Left ventricle myocardium inferior (tissue), 1 donor: ENCODE results near the gene ADCY6. TPM values are rescaled to one million over a fixed set of nuclear protein-coding genes. Genes with fewer than 3 reads are reported as not detected.

Source experiments
- DNase-seq: peaks from one replicate; pipeline ENCODE4 v3.0.0-alpha.2; 2020
- H3K27ac ChIP-seq: fragments of 200-600 bp; replicated peaks from 2 replicates; pipeline ENCODE4 v1.8.0; 2021
- H3K27me3 ChIP-seq: fragments of 200-600 bp; 2 replicates; pipeline ENCODE4 v1.8.0; 2021; ENCODE audit warnings: low read depth
- H3K36me3 ChIP-seq: fragments of 200-600 bp; 2 replicates; pipeline ENCODE4 v1.8.0; 2021
- H3K4me1 ChIP-seq: fragments of 200-600 bp; 2 replicates; pipeline ENCODE4 v1.8.0; 2021
- H3K4me3 ChIP-seq: fragments of 200-600 bp; 2 replicates; pipeline ENCODE4 v1.8.0; 2021; ENCODE audit warnings: mild to moderate bottlenecking, moderate library complexity
- H3K9me3 ChIP-seq: fragments of 200-600 bp; replicated peaks from 2 replicates; pipeline ENCODE4 v1.8.0; 2021
- CTCF ChIP-seq: fragments of 200-600 bp; IDR thresholded peaks from 2 replicates; pipeline ENCODE4 v1.8.0; 2021; ENCODE audit warnings: antibody characterized with exemption, mild to moderate bottlenecking, borderline replicate concordance
- intact Hi-C: fragments of 100-400 bp; cut with micrococcal nuclease; formaldehyde crosslinking; loops from one replicate; pipeline ENCODE4 v1.11.0; 2022
- total RNA-seq: library from RNA; stranded (reverse); fragmentation: NEBNext Ultra II Directional; extraction: Animal tissue kit (Norgen Biotek cat#: 25700); gene quantifications from one replicate; pipeline ENCODE4 v1.2.1, GENCODE V29; 2021
- donor health status: DM: no; HTN: yes; CAD: no; lungs with severe emphysema.

ADCY6 gene
- total RNA-seq, 1 donor from 2014 or later = 98.4 TPM

- peak overlapping the region; percentile 93 for H3K27ac ChIP-seq
- no peak for TF ChIP-seq CTCF
- H3K4me3 ChIP-seq = peak overlapping the region; percentile 39
- H3K9me3 ChIP-seq = no peaks in the 10 kb centered on the region
- no peak for DNase-seq
- H3K27me3 ChIP-seq = no peaks in the 10 kb centered on the region
- H3K36me3 ChIP-seq = peaks cover 25% of the 10 kb centered on the region
- peaks cover 100% of the 10 kb centered on the region for H3K4me1 ChIP-seq
- intact Hi-C loops = no loop called here
Observed at GRCh38 chr12:48781750-48782456, 7.0 kb downstream of the ADCY6 start.

GRCh38 chr12:48780381-48781025, 8.4 kb downstream of the ADCY6 start:
- H3K4me3 ChIP-seq = peak overlapping the region; percentile 39
- peaks cover 39% of the 10 kb centered on the region for H3K36me3 ChIP-seq
- no peaks in the 10 kb centered on the region for H3K27me3 ChIP-seq
- no peak for TF ChIP-seq CTCF
- no peak for DNase-seq
- H3K9me3 ChIP-seq = no peaks in the 10 kb centered on the region
- intact Hi-C loops = no loop called here
- peaks cover 99% of the 10 kb centered on the region for H3K4me1 ChIP-seq
- H3K27ac ChIP-seq = peak overlapping the region; percentile 93

DNA sequence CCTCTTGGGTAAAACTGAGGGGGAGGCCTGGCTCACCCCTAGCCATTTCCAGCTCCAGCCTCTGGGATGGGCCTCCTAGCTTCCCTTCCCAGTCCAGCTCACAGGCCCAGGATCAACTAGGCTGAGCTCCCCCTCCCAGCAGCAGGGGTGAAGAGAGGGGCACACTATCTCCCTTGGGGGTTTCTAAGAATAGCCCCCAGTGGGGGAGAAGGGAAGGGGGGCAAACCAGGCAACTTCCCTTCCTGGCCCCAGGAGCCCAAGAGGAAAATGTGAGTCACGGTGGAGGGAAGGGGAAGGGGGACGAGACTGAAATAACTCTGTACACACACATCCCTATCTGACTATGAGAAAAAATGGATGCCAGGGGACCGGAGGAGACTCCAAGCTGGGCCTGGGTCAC, 9.0 kb downstream of the ADCY6 start:
- Histone ChIP-seq H3K4me3 (peak overlapping the region; percentile 39), H3K9me3 (no peaks in the 10 kb centered on the region), H3K27me3 (no peaks in the 10 kb centered on the region), H3K36me3 (peaks cover 45% of the 10 kb centered on the region), H3K27ac (peak overlapping the region; percentile 93), H3K4me1 (peaks cover 94% of the 10 kb centered on the region)
- DNase-seq = peak; percentile 68
- intact Hi-C loops = no loop called here
- TF ChIP-seq CTCF = no peak

DNA sequence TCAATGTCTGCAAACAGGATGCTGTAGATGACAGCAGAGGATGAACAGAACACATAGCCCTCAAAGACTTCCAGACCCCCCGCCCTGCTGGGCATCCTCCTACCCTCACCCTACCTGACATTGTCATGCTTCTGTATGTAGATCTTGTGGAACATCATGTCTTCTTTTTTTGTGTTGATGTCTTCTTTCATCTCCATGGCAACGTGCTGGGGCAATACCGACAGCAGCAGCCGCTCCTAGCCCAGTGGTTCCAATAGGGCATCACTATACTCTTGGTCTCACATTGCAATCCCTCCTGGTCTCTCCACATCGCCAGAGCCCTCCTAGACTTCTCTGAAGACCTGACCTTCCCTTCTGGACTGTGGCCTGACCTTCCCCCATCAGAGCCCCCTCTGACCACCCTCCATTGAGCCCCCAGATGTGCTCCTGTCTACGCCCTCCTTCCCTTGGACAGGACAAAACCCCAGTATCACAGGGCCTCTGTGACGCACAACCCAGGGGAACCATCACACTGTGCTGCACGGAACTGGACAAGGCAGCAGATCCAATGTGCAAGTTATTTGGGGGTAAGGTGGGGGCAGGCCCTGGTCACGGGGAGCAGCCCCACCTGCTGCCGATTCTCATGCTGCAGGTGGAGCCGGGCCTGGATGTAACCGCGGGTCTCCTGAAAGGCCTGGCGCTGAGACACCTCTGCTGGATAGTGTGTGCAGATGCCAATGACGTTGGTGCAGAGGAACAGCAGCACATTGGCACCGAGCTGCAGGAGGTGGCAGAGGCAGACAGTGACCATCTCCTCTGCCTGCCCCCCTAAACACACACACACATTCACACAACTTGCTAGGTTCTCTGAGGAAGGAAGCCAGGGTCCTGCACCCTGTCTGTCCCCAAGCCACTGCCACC, 11.1 kb downstream of the ADCY6 start:
- no peak for TF ChIP-seq CTCF
- Histone ChIP-seq H3K4me3 (no peak overlapping the region), H3K4me1 (peaks cover 80% of the 10 kb centered on the region), H3K9me3 (no peaks in the 10 kb centered on the region), H3K27me3 (no peaks in the 10 kb centered on the region), H3K27ac (peak overlapping the region; percentile 93), H3K36me3 (peaks cover 61% of the 10 kb centered on the region)
- no peak for DNase-seq
- intact Hi-C loops = no loop called here

DNA sequence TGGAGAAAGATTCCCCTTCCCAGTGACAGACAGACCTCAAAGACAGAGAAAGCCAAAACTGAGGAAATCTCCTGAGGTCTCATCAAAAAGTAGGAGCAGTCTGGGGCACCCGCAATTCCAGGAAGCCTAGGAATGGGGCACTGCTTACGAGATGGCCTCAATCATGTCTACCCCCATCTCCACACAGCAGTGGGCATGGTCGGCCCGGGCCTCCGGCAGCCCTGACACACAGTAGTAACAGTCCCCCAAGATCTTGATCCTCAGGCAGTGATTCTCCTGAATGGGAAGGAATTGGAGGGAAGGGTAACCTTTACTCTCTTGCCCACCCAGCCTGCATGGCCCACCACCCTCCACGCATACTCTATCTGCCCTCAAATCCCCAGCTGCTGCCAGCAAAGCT, 11.9 kb downstream of the ADCY6 start:
- DNase-seq = no peak
- H3K4me3 ChIP-seq = no peak overlapping the region
- intact Hi-C loops = no loop called here
- H3K36me3 ChIP-seq = peaks cover 63% of the 10 kb centered on the region
- H3K9me3 ChIP-seq = no peaks in the 10 kb centered on the region
- peak overlapping the region; percentile 93 for H3K27ac ChIP-seq
- TF ChIP-seq CTCF = no peak
- no peaks in the 10 kb centered on the region for H3K27me3 ChIP-seq
- peaks cover 77% of the 10 kb centered on the region for H3K4me1 ChIP-seq
